Prostate gland (tissue), 2 donors: ENCODE results near the gene PER1.

Experiments
- CTCF ChIP-seq, 4 experiments: fragments of 200-600 bp in 2 of 4; fragments of 450-650 bp in 2 of 4; sonication (generic) in 2 of 4; IDR thresholded peaks; 1 replicate in 3 of 4; 2 replicates in 1 of 4; pipeline ENCODE4 v1.5.1; 2016 to 2019; ENCODE audit warnings: antibody characterized with exemption in 4 of 4, mild to moderate bottlenecking in 2 of 4, moderate library complexity in 2 of 4
- POLR2A ChIP-seq: fragments of 450-650 bp; IDR thresholded peaks from one replicate; pipeline ENCODE4 v1.6.1; 2016; ENCODE audit warnings: antibody characterized with exemption, mild to moderate bottlenecking

GRCh38 chr17:8124350-8125153, 27.7 kb downstream of the PER1 start:
- TF ChIP-seq POLR2A (no peak), CTCF (IDR thresholded peaks at IDR 0.05) (no peak)
